ENCODE measurements around the gene FLCN. TPM values are rescaled to one million over a fixed set of nuclear protein-coding genes. Genes with fewer than 3 reads are reported as not detected.
"Not testable (repeated sequence)": the region's sequence is repeated elsewhere in the genome, so short reads cannot be mapped to it uniquely, and the experiment has no call there.

The FLCN gene
- total RNA-seq = 44.4 and 47.0 TPM in 2 replicates

DNA sequence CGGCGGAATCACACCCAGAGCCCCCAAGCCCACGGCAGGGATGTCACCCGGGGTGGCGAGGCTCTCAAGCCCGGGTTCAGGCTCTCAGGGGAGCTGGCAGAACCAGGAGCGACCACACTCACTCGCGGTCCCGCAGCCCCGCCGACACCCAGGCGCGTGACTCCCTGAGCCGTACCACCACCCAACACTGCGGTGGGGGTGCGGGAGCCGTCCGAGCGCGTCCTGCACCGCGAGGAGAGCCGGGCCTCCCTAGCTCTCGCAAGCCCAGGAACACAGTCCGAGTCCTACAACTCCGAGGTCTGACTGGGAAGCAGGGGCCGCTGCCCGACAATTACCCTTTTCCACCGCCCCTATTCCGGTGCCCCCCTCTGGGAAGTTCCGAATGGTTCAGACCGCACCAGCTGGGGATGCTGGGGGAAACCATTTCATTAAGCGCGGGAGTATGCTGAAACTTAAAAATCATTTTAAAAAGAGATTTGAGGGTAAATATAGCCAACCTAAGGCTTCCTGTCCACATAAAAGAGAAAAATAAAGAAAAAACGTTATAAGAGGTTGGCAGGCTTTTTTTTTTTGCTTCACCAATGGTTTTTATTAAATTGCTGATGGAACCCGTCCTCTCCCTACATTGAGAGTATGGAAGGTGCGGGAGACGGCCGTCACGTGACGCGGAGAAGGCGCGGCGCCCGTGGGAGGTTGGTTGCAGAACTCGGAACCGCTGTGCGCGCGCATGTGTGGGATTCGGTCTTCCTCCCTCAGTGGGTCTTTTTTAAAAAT lies at the start of gene FLCN:
Gene FLCN, minus strand, starts transcription at position 143 of the 774 bp plus-strand sequence. CDS start 9,031 bp downstream, outside the sequence.
- intact Hi-C loops (cut with micrococcal nuclease) = loop anchor here (1.0 to 5.0 kb wide), 3 partner anchors 44 to 195 kb away; partner anchors contain the start of genes COPS3, MPRIP and NT5M

DNA sequence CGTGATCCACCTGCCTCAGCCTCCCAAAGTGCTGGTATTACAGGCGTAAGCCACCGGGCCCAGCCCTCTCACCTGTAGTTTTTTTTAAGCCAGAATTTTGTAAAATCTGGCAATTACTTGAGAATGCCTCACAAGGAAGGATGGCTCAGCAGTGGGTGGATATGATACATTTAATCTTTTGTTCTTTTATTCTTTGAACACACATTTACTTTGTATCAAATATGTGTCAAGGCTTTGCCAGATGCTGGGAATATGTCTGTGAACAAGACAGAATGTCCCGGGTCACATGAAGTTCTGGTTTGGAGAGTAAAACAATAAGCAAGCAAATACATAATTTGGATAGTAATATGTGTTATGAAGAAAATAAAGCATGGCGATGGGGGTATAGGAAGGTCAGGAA lies 49.0 kb upstream of the FLCN start:
- intact Hi-C loops (cut with micrococcal nuclease) = no loop called here

- intact Hi-C loops (cut with micrococcal nuclease) = loop anchor here (1.0 to 2.0 kb wide), 3 partner anchors 24 to 292 kb away; partner anchors contain the start of gene FLCN
These were observed 43.9 kb upstream of the FLCN start, which contains the start of gene COPS3 for GRCh38 chr17:17280613-17281549. TSS of gene COPS3 (minus strand) at chr17:17281246. CDS start at chr17:17281186, 60 bp downstream.

GRCh38 chr17:17279316-17279715 lies 42.3 kb upstream of the FLCN start:
- intact Hi-C loops (cut with micrococcal nuclease) = no loop called here

- intact Hi-C loops (cut with micrococcal nuclease) = not testable (repeated sequence)
These were observed 40.5 kb upstream of the FLCN start for GRCh38 chr17:17277431-17277830.

DNA sequence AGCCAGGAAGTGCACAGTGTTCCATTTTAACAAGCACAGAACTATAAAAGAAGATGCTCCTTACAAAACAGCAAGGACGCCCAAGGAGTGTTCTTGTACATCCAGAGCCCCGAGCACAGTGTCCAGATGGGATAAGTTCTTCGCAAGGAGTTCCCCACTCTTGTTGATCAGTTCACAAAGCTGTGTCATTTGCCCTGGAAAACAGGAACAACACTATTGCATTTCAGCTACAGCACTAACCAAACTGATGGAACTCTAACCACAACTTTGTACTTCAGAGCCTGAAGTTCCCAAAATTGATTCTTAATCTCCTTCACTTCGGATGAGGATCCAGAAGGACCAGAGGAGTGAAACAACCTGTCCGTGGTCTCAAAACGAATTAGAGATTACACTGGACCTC lies 39.0 kb upstream of the FLCN start:
- intact Hi-C loops (cut with micrococcal nuclease) = no loop called here

GRCh38 chr17:17269926-17270773 lies 33.2 kb upstream of the FLCN start:
- intact Hi-C loops (cut with micrococcal nuclease) = no loop called here

GRCh38 chr17:17264430-17264829 lies 27.5 kb upstream of the FLCN start:
- intact Hi-C loops (cut with micrococcal nuclease) = no loop called here

- intact Hi-C loops (cut with micrococcal nuclease) = no loop called here
These were observed 22.0 kb upstream of the FLCN start for GRCh38 chr17:17258998-17259397.

DNA sequence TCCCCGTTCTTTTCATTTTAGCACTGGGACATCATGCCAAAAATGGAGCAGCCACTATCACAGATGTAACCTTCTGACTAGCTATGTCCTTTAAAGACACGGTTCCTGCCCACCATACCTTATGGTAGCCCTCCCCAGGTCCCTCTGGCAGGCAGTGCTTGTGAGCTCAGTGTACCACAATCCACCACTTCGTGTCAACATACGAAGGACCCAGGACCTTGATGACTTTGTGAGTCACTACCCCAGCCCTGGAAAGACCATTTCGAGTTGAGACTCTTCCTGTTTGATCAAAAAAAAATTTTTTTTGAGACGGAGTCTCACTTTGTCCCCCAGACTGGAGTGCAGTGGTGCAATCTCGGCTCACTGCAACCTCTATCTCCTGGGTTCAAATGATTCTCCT lies 21.0 kb upstream of the FLCN start:
- intact Hi-C loops (cut with micrococcal nuclease) = no loop called here

DNA sequence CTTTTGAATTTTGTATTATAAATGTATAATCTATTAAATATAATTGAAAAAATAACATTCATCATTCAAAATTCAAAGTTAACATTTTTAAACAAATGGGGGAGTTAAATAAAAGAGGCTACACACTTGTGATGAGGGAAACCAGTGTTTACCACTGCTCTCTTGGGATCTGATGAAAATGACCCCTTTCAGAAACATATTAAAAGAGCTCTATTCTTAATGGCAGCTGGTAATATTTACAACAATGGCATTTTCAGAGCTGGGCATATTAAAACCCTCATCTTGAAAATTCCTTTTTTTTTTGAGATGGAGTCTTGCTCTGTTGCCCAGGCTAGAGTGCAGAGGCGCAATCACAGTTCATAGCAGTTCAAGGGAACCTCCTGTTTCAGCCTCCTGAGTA lies 19.3 kb upstream of the FLCN start:
- intact Hi-C loops (cut with micrococcal nuclease) = no loop called here

- intact Hi-C loops (cut with micrococcal nuclease) = not testable (repeated sequence)
These were observed 18.7 kb upstream of the FLCN start for GRCh38 chr17:17255689-17256088.

DNA sequence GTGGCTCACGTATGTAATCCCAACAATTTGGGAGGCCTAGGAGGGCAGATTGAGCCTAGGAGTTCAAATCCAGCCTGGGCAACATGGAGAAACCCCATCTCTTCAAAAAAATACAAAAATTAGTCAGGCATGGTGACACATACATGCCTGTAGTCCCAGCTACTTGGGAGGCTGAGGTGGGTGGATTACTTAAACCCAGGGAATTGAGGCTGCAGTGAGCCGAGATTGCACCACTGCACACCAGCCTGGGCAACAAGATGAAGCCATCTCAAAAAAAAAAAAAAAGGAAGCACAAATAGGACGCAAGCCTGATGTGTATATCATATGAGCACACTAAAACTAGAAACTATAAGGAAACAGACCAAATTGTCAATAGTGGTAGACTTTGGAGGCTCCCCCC lies 17.1 kb upstream of the FLCN start:
- intact Hi-C loops (cut with micrococcal nuclease) = no loop called here

DNA sequence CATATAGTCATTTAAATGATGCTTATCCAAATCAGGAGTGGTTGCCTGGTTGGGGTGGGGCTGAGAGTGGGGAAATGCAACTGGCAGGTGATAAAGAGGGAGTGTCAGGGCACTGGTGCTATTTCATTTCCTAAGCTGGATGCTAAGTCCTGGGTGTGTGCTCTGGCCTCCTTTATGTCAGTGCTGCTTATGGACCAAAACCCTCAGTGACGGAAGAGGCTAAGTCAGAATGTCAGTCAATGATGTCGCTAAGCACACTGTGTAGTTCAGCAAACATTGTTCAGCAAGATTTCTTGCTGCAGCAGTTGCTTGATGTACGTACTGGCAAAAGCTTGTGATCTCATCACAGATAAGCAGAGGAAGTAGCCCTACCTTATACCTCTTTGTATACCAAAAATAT lies 16.4 kb upstream of the FLCN start:
- intact Hi-C loops (cut with micrococcal nuclease) = no loop called here

GRCh38 chr17:17252149-17252661 lies 15.2 kb upstream of the FLCN start:
- intact Hi-C loops (cut with micrococcal nuclease) = no loop called here

GRCh38 chr17:17246879-17247278 lies 9.9 kb upstream of the FLCN start:
- intact Hi-C loops (cut with micrococcal nuclease) = no loop called here

GRCh38 chr17:17243163-17243562 lies 6.2 kb upstream of the FLCN start:
- intact Hi-C loops (cut with micrococcal nuclease) = no loop called here

DNA sequence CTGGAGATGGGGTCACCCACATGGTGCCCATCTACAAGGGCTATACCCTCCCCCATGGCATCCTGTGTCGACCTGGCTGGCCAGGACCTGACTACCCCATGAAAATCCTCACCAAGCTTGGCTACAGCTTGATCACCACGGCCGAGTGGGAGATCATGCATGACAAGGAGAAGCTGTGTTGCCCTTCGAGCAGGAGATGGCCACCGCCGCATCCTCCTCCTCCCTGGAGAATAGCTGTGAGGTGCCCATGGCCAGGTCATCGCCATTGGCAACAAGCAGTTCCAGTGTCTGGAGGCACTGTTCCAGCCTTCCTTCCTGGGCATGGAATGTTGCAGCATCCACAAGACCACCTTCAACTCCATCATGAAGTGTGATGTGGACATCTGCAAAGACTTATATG lies 5.3 kb upstream of the FLCN start:
- intact Hi-C loops (cut with micrococcal nuclease) = no loop called here

GRCh38 chr17:17241656-17242055 lies 4.7 kb upstream of the FLCN start:
- intact Hi-C loops (cut with micrococcal nuclease) = no loop called here

GRCh38 chr17:17239832-17240231 lies 2.9 kb upstream of the FLCN start:
- intact Hi-C loops (cut with micrococcal nuclease) = loop anchor here (5.0 kb wide), 1 partner anchor 198 kb away; the partner anchor contains the start of gene MPRIP

All from T-helper 2 cell treated with Interferon-gamma antibody and Interleukin-4, amounts not matched to agents 100 ng/mL and 5 ng/mL, for 36 hours (primary cell).